GM18498 (cell line): Measurements from ENCODE around the gene RPS19BP1.

ENCODE experiments used
- ATAC-seq: cut with Tn5 transposase; IDR thresholded peaks from one replicate; pipeline ENCODE4 v1.9.1; 2021; ENCODE audit warnings: mild to moderate bottlenecking, moderate library complexity; ENCODE audit not compliant: unreplicated experiment

The RPS19BP1 gene

GRCh38 chr22:39559456-39560105, 27.0 kb upstream of the RPS19BP1 start:
- no peak for ATAC-seq

- ATAC-seq: no peak
Measured at GRCh38 chr22:39558950-39559349, 26.4 kb upstream of the RPS19BP1 start.

GRCh38 chr22:39558254-39558727, 25.7 kb upstream of the RPS19BP1 start:
- ATAC-seq: no peak

GRCh38 chr22:39556970-39557841, 24.7 kb upstream of the RPS19BP1 start:
- no peak for ATAC-seq

- no peak for ATAC-seq
Measured at GRCh38 chr22:39554151-39554550, 21.6 kb upstream of the RPS19BP1 start.

- no peak for ATAC-seq
Measured at GRCh38 chr22:39553429-39553828, 20.9 kb upstream of the RPS19BP1 start.

DNA sequence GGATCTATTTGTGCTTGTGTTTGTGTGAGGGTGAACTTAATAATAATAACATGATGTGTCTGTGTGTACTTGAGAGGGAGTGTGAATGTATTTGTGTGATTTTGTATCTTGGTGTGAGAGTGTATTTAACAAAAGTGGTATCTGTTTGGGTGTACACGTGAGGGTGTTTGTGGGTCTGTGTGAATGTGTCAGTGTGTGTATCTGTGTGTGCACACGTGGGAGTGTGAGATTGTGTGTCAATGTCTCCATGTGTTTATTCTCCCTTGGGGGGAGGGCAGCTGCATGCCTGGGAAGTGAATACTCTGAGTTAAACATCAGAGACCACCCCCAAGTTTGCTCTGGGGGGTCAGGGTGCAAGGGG, 15.0 kb upstream of the RPS19BP1 start:
- no peak for ATAC-seq

- ATAC-seq: no peak
Measured at GRCh38 chr22:39546889-39547586, 14.5 kb upstream of the RPS19BP1 start.

DNA sequence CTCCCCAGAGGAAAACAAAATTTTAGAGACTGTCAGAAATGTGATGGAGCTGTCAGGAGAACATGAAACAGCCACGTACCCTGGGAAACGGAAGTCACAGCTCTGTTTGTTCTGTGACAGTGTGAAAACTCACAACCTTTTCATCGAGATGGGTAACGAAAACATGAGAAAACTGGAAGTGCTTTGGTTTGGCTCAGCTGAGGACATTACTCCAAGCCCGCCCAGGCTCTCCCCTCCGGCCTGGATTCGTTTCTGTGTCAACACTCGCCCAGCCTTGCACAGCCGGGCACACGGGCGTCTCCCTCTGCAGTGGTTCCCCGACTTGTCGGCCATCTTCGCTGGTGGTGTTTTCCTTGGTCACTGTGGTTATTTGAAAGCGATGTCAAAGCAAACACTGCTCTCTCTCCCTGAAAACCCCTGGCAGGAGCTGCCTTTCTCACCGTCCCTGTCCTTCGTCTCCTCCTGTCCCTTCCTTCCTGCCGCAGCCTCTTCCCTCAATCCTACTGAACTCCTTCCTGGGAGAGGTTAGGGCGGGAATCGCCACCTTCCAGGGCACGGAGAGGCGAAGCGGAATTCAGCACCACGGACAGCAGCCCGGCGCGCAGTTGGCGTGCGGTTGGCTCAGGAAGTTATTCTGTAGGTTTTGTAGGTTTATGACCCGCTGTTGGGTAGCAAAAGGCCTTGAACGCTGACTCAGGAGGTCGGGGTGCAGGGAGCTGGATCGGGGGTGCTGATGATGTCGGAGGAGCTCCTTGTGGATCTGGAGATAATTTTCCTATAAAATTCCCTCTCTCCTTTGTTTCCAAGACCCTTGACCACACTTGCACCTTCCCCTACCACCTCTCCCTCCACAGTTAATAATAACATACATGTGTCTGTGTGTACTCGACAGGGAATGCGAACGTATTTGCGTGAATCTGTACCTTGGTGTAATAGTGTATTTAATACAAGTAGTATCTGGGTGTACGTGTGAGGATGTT, 13.1 kb upstream of the RPS19BP1 start:
- no peak for ATAC-seq

GRCh38 chr22:39543095-39543494, 10.5 kb upstream of the RPS19BP1 start:
- no peak for ATAC-seq

- no peak for ATAC-seq
Measured at GRCh38 chr22:39537975-39538374, 5.4 kb upstream of the RPS19BP1 start.

DNA sequence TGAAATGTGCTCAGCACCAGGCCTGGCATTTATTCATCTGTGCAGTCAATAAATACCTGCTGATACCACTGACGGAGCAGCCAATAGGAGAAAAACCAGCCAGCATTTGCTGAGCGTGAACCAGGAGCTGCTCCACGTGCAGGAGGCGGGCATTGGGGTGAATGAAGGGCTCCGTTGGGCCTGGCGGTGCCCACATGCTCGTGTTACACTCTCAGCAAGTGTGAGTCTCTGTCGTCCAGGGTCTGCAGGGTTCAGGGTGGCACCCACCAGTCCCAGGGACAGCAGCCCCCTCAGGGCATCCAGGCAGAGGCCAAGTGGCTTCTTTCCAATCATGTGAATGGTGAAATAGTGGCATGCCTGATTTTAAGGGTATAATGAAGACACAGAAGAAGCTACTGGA, 4.2 kb upstream of the RPS19BP1 start:
- ATAC-seq: no peak

DNA sequence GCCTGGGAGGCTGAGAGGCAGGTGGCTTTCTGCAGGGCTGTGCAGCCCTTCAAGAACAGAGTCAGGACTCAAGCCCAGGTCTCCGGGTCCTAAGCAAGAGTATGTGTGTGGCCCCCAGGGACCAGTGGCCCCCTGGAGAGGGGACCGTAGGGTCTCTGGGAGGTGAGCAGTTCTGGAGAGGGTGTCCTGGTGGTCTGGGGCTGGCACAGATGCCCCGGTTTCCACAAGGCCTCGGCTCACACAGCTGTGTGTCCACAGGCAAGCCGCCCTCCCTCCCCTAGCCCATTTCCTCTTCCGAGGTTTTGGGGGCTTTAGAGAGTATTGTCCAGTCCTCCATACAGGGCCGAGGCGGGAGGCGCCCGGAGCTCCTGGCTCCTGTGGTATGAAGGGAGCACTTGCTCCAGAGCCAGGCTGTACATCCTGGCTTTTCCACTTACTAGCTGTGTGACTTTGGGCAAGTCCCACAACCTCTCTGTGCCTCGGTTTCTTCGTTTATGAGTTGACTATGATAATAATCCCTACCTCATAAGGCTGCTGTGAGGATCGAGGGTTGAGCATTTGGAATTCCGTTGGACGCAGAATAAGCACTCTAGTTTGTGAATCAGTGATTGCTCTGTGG, 3.4 kb upstream of the RPS19BP1 start:
- ATAC-seq: no peak

DNA sequence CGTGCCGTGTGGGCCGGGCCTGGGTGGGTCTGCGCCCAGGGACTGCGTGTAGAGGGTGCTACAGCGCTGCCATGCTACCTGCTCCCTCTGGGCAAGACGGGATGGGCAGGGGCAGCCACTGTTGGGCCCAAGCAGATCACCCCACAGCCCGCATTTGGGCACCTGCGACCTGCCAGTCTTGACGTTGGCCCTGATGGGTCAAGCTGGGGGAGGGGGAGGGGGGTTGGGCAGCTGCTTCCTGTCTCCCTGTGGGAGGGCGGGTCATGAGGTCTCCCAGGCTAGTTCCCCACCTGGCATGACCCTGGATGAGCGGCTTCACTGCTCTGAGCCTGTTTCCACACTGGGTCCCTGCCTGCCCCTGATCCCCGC, 2.8 kb upstream of the RPS19BP1 start:
- no peak for ATAC-seq

GRCh38 chr22:39534591-39535356, 2.2 kb upstream of the RPS19BP1 start:
- no peak for ATAC-seq

DNA sequence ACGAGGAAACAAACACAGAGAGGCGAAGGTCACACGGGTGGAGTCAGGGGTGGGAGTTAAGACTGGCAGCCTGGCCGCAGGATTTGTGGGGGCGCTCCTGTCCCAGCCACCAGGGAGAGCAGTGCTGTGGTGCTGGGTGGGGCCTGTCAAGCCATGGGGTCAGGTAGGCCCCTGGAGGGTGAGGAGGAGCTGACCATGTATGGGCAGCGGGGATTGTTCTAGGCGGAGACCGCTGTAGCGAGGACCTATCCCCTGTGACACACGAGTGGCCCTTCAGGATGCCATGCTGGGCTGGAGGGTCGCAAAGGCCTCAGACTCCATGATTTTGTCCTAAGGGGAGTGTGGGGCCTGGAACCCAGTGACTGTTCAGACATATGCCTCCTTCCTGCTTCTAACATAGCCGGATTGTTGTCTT, 1.6 kb upstream of the RPS19BP1 start:
- ATAC-seq: no peak

DNA sequence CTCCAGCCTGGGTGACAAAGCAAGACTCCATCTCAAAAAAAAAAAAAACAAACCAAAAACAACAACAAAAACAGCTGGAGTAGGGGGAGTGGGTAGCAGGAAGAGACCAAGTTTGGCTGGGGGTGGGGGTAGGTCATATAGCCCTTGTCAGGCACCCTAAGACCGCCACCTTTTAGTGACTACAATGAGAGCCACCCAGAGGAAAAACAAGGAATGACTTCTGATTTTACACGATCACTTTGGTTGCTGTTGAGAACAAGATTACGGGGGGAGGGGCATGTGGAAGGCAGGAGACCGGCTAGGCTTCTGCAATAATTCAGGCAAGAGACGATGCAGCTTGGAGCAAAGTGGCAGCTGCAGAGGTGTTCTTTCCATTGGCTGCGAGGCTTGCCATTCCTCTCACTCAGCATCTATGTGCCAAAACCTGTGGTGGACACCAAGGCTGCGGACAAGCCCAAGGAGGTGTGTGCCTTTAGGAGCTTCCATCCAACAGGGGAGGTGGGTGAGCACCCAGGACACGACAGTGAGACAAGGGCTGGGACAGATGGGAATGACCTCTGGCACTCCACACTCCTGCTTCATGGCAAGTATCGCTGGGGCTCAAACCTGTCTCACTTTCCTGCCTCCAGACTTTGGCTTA, 1.7 kb downstream of the RPS19BP1 start:
- ATAC-seq: no peak

DNA sequence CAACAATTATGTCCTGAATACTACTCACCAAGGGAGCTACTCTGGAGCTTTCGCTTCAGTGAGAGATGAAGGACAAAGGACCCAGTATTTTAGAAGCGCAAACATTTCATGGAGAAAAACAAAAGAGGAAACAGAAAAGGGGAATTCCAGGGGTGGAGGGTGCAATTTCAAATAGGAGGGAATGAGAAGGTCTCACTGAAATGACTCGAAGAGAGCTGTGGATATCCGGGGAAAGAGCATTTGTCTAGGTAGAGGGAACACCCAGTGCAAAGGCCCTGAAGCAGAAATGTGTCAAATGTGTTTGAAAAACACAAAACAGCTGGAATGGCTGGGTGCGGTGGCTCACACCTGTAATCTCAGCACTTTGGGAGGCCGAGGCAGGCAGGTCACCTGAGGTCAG, 2.4 kb downstream of the RPS19BP1 start:
- no peak for ATAC-seq

DNA sequence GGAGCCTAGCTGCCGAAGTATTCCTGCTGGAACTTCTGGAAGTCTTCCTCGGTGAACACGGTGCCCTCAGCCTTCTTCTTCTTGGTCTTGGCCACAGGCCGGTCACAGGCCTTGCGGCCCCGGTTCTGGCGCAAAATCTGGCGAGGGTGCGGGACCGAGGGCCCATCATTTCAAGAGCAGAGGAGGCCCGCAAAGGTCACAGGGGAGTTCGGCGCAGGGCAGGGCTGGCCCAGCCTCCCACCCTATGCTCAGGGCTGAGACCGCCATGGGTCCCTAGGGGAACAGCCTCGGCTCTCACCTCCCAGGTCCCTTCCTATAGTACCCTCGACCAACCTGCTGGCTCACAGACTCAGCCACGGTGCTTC, 3.1 kb downstream of the RPS19BP1 start:
- ATAC-seq: no peak
